Raji (cell line): ENCODE results near the gene RAB39A.

ENCODE experiments used
- POLR2A ChIP-seq: IDR thresholded peaks from 2 replicates; pipeline ENCODE4 v1.6.1; 2011; ENCODE audit warnings: low read depth, low read length, control low read depth; ENCODE audit not compliant: insufficient read depth

RAB39A gene

GRCh38 chr11:108007819-108008218, 79.6 kb downstream of the RAB39A start:
- no peak for TF ChIP-seq POLR2A

- peak; percentile 85; the same call in 1 of the 2 replicates for TF ChIP-seq POLR2A
Observed at GRCh38 chr11:108008656-108009496, 80.6 kb downstream of the RAB39A start, which contains the start of gene CUL5. Gene CUL5, plus strand, starts transcription at chr11:108008898. Its CDS starts 451 bp downstream, at chr11:108009349.

GRCh38 chr11:108009497-108010370, 81.5 kb downstream of the RAB39A start:
- TF ChIP-seq POLR2A = no peak

- TF ChIP-seq POLR2A = no peak
Observed at GRCh38 chr11:108012139-108012725, 84.0 kb downstream of the RAB39A start.
